Measurements from ENCODE around the gene SPDL1.

The SPDL1 gene

DNA sequence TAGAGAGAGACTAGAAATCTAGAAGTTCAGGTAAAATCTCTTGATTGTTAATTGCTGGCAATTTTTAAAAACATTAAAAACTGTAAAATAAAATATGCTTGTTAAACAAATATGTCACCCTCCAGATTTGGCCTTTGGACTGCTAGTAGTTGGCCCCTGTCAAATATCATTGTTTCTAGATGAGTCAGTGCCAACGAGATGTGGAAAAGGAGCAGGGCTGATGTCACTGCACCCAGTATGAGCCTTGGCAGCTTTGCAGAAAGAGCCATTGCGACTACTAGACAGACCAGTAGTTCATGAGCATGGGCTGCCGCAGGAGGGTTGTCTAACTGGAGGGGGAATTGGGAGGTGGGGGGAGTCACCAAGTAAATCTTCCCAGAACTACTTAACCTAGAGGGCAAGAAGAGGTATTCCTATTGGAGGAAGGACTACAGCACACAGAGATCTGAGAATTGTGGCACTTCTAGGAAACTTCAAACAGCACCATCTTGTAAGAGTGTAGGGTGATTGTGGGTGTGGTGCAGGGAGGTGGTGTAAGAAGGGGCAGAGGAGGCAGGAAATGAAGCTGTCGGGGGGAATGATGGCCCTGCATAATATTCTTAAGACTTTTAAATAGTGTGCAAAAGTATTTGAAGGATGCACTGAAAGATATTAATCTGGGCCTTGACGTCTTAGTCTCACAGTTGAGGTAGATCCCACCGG, 46.4 kb downstream of the SPDL1 start:
- no peak for DNase-seq

DNA sequence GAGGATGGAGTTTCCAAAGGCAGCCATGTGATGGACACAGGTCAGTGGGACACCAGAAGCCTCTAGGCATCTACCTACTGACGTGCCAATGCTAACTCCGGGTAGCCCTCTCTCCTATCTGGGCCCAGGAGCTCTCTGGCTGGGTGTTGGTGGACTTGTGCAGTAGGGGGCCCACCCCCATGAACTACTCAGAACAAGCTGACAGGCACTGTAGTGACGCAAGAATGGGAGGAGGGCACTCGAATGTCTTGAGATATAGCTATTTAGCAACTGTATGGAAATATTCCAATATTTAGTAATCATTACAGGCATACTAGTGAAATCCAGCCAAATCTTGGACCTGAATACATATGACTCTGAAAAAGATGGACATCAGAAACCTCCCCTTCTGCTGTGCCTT, 47.8 kb downstream of the SPDL1 start:
- DNase-seq: no peak

DNA sequence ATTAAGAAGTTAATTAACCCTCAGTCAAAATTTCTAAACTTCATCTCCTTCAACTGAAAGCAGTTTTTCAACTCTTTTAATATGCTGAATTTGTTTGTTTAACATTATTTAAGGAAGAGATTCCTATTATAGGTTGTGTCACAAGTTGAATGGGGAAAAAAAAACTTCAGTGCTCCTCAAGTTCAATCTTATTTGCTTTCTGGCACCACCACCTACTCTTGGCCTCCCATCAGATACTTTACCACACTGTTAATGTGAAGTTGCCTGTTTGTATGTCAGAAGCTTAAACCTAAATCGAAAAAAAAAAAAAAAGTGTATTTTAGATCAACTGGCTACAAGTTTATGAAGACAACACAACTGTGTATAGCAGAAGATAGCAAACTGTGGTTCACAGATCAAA, 49.4 kb downstream of the SPDL1 start:
- DNase-seq: no peak

DNA sequence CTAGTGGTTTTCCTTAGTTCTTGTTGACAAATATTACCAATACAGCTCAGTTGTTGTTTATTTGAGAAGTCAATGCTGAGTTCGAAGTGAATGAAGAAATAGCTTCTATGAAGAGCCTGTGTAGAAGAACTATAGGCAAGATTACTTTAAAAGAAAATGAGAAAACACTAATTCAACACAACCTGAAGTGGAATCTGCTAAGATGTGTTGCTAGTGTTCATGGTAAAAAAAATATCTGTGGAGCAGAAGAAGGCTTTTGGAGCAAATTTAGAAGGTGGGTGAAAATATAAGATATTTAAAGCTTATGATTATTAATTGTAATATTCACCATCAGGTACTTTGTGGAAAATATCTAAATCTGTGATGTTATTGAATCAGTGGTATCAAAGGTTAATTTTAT, 51.0 kb downstream of the SPDL1 start:
- DNase-seq: no peak

DNA sequence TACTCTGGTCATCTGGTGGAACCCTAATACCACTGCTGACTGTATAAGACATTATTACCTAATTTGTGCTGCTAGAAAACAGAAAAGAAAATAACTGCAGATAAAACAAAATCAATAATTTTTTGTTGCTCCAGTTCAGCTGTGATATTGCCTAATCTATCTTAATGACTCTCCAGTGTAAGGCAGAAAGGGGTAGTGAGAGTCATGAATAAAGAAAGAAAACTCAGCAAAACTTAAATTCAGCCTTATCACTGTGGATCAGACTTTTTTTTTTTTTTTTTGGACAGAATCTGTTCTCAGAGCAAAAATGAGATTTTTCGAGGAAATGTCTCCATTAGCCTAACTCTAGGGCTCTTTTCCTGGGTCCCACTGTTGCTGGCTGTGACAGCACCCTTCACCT, 52.4 kb downstream of the SPDL1 start:
- DNase-seq: no peak

DNA sequence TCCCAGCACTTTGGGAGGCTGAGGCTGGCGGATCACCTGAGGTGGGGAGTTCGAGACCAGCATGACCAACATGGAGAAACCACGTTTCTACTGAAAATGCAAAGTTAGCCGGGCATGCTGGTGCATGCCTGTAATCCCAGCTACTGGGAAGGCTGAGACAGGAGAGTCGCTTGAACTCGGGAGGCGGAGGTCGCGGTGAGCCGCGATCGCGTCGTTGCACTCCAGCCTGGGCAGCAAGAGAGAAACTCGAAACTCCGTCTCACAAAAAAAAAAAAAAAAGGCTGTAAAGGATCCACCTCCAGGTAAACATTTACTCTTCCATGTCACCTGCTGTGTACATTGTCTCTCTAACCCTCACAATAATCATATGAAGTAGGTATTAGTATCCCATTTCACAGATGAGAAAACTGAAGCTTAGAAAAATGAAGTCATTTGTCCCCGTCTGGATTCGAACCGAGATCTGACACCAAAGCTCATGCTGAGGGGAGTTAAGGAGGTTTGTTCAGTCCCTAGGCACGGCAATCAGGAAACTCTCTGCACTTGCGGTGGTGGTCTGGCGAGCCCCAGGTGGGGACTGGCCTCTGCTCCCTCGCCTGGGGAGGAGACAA, 53.0 kb downstream of the SPDL1 start:
- no peak for DNase-seq

DNA sequence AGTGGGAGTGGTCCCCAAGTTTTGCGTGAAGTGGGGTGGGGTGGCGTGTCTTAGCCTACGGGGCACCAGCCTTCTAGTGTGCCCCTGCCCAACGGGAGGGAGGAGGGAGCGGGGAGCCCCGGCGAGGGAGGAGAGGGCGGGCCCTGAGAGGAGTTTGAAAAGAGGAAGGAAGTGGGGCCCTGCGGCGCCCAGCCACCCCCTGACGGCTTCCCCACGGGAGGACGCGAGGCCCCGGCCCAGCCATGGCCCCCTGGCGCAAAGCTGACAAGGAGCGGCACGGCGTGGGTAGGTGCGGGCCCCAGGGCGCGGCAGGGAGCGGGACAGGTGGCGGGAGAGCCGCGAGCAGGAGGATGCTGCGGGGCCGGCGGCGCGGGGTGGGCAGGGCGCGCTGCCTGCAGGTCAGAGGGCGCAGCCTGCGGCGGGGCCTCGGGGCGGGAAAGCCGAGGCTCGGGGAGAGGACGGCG, 53.5 kb downstream of the SPDL1 start, which contains the start of gene DOCK2:
DOCK2 (plus strand) TSS at position 191 of the 464 bp plus-strand sequence; CDS start at position 243, 52 bp downstream.
- DNase-seq: peak in 8 of 56 donors; percentile 7 to 27 (median 16)

DNA sequence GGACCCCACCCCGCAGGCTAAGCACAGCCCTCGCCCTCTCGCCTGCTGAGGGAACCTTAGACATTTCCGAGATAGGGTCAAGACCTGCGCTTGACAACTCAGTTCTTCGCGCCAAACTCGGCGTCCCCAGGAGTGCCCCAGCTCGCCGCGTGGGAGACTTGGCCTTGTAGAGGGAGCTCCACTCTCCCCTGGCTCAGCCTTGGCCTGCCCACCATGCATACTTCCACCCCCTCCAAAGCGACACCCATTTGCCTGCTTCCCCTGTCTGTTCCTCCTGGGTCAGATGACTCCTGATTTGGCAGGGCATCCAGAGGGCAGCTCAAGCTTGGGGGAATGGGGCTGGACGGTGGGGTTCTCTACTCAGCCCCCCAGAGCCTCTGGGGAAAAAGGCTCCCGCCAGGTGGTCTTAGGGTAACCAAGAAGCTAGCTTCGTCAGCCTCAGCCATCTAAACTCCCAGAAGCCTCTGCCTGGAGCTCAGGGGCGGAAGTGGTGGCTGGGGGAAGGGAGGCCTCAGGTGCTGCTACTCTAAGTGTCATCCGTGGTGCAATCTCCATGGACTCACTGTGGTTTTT, 54.1 kb downstream of the SPDL1 start:
- no peak for DNase-seq

DNA sequence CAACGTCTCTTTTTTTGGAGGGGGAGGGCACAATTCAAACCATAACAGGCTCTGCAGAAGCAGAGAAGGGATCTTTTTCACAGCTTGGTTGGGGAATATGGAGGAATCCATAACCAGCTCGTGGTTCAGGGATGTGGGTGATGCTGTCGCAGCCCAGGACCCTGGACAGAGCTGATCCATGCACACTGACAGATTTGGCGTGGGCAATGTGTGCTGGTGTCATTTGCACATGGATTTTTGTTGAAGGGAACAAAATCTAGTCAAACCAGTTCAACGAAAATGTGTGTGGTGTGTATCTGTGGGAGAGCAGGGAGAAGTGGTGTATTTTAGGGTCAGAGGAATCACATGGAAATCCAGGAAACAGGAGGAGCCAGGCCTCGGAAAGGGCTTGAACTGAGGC, 57.7 kb downstream of the SPDL1 start:
- DNase-seq: no peak

DNA sequence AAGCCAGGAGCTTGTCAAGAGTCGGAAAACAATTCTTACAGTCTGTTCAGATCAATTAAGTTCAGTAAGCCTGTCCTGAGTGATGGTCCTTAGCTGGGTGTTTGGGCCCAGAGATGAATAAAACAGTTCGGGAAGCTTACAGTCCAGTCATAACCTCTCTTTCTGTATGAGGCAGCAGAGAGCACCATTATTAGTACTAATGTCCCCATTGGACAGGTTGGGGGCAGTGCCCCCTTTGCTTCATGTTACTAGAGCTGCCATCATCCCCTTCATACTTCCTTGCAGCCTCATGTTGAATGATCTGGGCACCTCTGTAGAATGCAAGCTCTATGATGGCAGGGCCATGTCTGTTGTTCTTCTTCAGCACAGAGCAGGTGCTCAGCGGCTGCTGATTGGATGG, 63.3 kb downstream of the SPDL1 start:
- DNase-seq: no peak

DNA sequence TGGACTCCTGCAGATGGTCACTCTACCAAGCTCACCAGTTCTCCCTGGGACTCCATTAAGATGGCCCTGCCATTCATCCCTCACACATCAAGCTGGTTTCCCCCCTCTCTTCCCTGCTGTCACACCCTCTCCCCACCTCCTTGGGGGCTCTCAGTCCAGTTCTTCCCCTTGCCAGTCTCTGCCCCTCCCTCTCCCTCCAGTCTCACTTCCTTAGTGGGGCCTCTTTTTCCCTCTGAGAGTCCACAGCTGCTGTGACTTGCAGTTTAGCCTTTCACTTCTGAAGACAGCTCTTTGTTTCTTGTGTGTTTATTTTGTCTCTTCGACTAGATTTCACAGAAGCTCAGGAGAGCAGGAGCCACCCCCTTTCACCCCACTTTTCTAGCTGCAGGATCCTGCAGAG, 64.0 kb downstream of the SPDL1 start:
- peak in 1 of 56 donors; percentile 16 for DNase-seq

DNA sequence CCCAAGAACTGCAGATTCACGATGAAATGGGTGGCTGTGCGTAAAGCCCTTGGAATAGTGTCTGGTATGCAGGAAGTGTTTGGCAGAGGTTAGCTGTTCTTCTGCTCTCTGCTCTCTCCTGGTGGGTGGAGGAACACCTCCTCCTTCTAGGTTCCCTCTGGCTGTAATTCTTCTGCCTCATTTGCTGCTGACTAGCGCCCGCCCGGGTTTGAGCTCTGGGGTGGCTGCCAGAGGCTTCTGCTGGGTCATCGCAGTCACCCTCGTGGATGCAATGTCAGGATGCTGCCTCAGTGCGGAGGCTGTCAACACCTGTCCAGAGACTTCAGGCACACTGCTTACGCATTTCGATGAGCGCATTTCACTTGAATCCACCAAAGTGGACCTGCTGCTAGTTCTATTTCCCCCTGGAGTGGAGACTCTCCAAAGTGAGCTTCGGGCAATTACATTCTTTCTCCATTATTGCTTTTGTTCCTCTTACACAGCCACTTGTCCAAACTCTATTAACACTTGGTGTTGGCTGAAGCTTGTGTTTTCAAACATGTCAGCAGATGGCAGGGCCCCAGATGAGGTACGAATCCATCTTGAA, 65.2 kb downstream of the SPDL1 start:
- DNase-seq: no peak

DNA sequence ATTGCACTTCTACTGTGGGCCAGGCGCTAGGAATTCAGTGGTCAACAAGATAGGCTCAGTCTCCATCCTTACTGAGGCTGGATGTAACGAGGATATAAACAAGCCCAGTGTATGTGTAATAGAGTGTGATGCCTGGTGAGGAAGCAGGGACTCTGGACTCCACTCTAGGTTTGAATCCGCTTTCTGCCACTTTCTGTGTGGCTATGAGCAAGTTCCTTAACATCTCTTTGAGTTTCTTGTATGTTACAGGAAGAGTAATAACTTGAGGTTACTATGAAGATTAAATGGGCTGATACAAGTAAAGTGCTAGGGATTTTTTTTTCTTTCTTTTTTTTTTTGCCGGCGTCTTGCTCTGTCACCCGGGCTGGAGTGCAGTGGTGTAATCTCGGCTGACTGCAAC, 65.9 kb downstream of the SPDL1 start:
- DNase-seq: no peak

DNA sequence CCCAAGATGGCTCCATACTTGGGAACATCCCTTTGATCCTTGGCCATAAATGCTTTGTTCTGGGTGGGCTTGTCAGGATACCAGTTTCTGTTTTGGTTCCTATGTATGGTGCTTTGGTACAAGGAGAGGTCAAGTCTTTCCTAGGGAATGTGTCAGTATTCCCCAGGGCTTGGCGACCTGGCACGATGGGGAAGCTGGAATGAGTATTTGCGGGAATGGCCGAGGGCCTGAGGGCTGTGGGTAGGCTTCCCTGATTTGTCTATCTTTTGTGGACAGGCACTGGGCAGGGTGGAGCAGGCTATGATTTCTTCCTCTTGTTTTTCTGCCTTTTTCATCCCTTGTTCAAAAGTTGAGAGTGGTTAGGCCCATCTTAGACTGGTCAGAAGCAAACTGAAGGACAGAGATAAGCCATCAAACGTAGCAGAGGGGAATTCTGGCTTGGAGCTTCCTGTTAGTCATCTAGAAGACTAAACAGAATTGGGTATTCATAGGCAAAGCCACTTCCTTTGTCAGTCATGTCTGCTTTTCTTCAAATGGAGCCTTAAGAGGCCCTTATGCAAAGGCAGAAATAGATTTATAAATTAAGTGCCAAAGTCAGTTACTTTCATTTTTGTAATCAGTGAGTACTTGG, 67.2 kb downstream of the SPDL1 start:
- no peak for DNase-seq

DNA sequence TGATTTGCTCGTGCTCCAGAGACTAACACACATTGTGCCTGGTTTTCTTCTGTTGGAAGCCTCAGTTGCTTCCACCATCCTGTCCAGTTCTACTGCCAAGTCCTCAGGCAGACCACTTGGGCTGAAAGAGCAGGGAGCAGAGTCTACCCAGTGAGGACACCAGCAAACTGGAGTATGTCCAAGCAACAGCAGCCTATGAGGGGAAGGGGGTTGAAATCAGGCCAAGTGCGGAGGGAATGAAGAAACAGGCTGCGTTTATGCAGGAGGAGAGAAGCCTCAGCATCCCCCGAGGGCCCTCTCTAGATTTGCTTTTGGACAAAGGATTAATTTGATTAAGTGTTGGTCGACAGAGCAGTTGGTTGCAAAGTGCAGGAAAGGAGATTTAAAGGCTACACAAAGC, 68.0 kb downstream of the SPDL1 start:
- DNase-seq: no peak

DNA sequence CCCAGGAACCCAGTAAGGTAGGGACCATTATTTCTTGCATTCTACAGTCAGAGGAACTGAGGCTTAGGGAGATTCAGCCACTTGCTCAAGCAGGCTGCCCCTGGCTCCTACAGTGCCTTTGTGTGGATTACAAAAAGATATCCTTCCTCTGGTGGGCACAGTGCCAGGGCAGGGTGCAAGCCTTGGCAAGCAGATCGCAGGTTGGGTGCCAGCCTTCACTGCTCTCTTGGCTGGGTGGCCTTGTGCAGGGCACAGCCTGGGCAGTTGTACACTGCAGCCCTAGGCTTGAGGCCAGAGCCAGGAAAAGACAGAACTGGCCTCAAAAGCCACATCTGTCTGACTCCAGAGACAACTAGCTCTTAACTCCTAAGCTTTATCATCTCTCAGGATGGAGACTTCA, 68.5 kb downstream of the SPDL1 start:
- peak in 9 of 56 donors; percentile 12 to 57 (median 28) for DNase-seq

DNA sequence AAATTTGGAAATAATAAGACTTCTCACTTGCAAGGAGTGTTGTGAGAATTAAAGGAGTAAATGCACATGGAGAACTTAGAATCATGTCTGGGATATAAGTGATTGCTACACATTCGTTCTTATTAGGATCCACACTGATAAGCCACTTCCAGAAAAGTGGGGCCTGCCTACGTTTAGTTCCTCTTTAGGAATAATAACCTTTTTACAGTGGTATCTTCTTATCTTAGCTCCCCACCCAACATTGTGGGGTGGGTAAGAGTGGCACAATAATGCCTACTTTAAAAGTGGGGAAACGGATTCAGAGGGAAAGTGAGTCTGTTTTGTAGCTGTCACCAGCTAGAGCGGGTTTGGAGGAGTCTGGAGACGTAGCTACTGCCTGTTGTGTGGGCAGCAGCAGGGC, 69.5 kb downstream of the SPDL1 start:
- DNase-seq: no peak

All from amygdala (tissue), 56 donors.